ENCODE data around the gene UCN2.

DNA sequence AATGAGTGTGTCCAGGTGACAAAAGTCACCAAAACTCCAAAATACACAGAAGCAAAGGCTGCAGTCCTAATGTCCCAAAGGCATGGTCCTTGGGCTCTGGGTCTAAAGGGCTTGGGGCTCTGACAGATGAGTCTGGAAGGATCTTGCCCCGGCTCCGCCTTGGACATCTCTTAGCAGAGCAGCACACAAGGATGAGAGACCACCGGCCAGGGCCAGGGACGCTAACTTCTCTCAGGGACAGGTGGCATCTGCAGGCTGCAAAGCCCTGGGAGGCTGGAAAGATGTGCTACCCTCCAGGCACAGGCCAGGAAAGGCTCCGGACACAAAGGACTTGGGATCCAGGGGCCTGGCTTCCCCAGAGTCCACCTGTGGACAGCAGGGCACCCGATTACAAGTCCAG is 45.5 kb downstream of the UCN2 start:
- TF ChIP-seq, protein P1, sequence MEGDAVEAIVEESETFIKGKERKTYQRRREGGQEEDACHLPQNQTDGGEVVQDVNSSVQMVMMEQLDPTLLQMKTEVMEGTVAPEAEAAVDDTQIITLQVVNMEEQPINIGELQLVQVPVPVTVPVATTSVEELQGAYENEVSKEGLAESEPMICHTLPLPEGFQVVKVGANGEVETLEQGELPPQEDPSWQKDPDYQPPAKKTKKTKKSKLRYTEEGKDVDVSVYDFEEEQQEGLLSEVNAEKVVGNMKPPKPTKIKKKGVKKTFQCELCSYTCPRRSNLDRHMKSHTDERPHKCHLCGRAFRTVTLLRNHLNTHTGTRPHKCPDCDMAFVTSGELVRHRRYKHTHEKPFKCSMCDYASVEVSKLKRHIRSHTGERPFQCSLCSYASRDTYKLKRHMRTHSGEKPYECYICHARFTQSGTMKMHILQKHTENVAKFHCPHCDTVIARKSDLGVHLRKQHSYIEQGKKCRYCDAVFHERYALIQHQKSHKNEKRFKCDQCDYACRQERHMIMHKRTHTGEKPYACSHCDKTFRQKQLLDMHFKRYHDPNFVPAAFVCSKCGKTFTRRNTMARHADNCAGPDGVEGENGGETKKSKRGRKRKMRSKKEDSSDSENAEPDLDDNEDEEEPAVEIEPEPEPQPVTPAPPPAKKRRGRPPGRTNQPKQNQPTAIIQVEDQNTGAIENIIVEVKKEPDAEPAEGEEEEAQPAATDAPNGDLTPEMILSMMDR (IDR thresholded peaks at IDR 0.05) = no peak
- TF ChIP-seq POLR2A (IDR thresholded peaks at IDR 0.05) = no peak
